ENCODE data around the gene CPSF3.

- TF ChIP-seq CTCF (conservative IDR thresholded peaks at IDR 0.05; ENCODE audit: low read length) (no peak), EZH2phosphoT487 (IDR thresholded peaks at IDR 0.05; ENCODE audit: borderline replicate concordance) (no peak)
These were observed 41.7 kb downstream of the CPSF3 start for GRCh38 chr2:9465170-9465569.
